ENCODE measurements around the gene TUBB2B. TPM values are rescaled to one million over a fixed set of nuclear protein-coding genes. Genes with fewer than 3 reads are reported as not detected.

TUBB2B gene
- total RNA-seq, 1 donor from 2014 or later, result 287 TPM

GRCh38 chr6:3233904-3234303, 6.5 kb upstream of the TUBB2B start:
- Histone ChIP-seq H3K4me3 (ENCODE audit: low read depth, low read length) (no peak overlapping the region), H3K27me3 (ENCODE audit: control insufficient read depth, insufficient read depth, low read length) (peaks cover 13% of the 10 kb centered on the region), H3K36me3 (ENCODE audit: control insufficient read depth, insufficient read depth, low read length) (no peaks in the 10 kb centered on the region)
- no peak for DNase-seq (ENCODE audit: low read depth)
- TF ChIP-seq, protein P1, sequence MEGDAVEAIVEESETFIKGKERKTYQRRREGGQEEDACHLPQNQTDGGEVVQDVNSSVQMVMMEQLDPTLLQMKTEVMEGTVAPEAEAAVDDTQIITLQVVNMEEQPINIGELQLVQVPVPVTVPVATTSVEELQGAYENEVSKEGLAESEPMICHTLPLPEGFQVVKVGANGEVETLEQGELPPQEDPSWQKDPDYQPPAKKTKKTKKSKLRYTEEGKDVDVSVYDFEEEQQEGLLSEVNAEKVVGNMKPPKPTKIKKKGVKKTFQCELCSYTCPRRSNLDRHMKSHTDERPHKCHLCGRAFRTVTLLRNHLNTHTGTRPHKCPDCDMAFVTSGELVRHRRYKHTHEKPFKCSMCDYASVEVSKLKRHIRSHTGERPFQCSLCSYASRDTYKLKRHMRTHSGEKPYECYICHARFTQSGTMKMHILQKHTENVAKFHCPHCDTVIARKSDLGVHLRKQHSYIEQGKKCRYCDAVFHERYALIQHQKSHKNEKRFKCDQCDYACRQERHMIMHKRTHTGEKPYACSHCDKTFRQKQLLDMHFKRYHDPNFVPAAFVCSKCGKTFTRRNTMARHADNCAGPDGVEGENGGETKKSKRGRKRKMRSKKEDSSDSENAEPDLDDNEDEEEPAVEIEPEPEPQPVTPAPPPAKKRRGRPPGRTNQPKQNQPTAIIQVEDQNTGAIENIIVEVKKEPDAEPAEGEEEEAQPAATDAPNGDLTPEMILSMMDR (IDR thresholded peaks at IDR 0.05; ENCODE audit: insufficient read depth, low read length, poor library complexity, severe bottlenecking), result no peak

GRCh38 chr6:3233321-3233720, 5.9 kb upstream of the TUBB2B start:
- DNase-seq (ENCODE audit: low read depth), result no peak
- H3K36me3 ChIP-seq (ENCODE audit: control insufficient read depth, insufficient read depth, low read length), result no peaks in the 10 kb centered on the region
- peaks cover 14% of the 10 kb centered on the region for H3K27me3 ChIP-seq (ENCODE audit: control insufficient read depth, insufficient read depth, low read length)
- TF ChIP-seq, protein P1 (IDR thresholded peaks at IDR 0.05; ENCODE audit: insufficient read depth, low read length, poor library complexity, severe bottlenecking), result no peak
- no peak overlapping the region for H3K4me3 ChIP-seq (ENCODE audit: low read depth, low read length)

GRCh38 chr6:3232017-3232945, 4.8 kb upstream of the TUBB2B start:
- TF ChIP-seq, protein P1 (IDR thresholded peaks at IDR 0.05; ENCODE audit: insufficient read depth, low read length, poor library complexity, severe bottlenecking), result no peak
- DNase-seq (ENCODE audit: low read depth), result no peak
- Histone ChIP-seq H3K27me3 (ENCODE audit: control insufficient read depth, insufficient read depth, low read length) (peaks cover 19% of the 10 kb centered on the region), H3K4me3 (ENCODE audit: low read depth, low read length) (peak overlapping the region; percentile 52), H3K36me3 (ENCODE audit: control insufficient read depth, insufficient read depth, low read length) (no peaks in the 10 kb centered on the region)

DNA sequence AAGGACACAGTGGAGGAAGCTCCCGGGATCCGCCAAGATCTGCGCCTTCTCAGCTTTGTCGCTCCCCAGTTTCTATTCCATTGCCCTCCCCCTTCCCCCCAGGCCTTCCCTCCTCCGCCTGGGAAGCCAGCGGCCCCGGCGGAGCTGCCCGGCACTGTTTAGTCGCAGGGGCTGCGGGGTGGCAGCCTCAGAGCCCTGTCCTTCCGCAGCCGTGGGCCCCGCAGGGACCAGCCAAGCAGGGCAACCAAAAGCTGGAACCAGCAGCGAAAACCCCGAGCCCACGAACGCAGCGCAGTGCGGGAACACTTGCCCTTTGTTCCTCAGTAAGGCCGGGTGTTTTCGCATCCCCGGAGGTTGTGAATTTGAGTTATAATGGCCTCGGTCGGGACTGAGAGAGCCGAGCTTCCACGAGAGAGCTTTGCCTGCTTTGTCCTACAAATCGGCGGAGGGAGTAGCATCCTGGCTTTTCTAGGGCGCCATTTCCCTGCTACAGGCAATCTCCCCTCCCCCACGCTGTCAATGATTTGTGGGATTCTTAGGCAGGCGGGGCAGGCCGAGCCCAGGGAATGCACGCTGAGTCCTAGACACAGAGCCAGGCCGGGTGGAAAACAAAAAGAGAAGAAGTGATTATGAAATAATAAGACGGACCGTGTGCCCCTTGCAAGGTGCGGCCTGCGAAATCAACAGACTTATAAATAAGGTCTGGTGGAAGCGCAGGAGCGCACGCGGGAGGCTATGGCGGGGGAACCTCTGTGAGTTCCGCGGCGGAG, 4.0 kb upstream of the TUBB2B start:
- no peaks in the 10 kb centered on the region for H3K36me3 ChIP-seq (ENCODE audit: control insufficient read depth, insufficient read depth, low read length)

DNA sequence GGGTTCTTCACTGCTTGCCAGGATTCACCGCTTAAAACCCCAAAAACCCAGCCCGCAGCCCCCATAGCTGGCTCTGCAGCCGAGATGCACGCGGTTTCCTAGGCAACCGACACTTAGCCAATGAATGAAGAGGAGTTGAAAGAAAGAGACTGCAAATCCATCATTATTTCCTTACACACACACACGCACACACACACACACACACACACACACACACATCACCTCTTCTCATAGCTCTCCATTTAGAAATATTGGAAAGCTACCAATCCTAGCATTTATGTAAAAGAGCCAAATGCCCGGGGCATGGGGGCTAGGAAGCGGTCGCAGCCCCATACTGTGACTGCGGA, 3.4 kb upstream of the TUBB2B start:
- H3K27me3 ChIP-seq (ENCODE audit: control insufficient read depth, insufficient read depth, low read length), result peaks cover 22% of the 10 kb centered on the region
- DNase-seq (ENCODE audit: low read depth), result no peak

More for the DNA sequence above, 4.0 kb upstream of the TUBB2B start:
- Histone ChIP-seq H3K4me3 (ENCODE audit: low read depth, low read length) (peak overlapping the region; percentile 52), H3K27me3 (ENCODE audit: control insufficient read depth, insufficient read depth, low read length) (peaks cover 22% of the 10 kb centered on the region)
- TF ChIP-seq, protein P1 (IDR thresholded peaks at IDR 0.05; ENCODE audit: insufficient read depth, low read length, poor library complexity, severe bottlenecking), result no peak
- peak; percentile 43 for DNase-seq (ENCODE audit: low read depth)

More for the DNA sequence above, 3.4 kb upstream of the TUBB2B start:
- H3K36me3 ChIP-seq (ENCODE audit: control insufficient read depth, insufficient read depth, low read length), result no peaks in the 10 kb centered on the region
- TF ChIP-seq, protein P1 (IDR thresholded peaks at IDR 0.05; ENCODE audit: insufficient read depth, low read length, poor library complexity, severe bottlenecking), result no peak
- peak overlapping the region; percentile 52 for H3K4me3 ChIP-seq (ENCODE audit: low read depth, low read length)

Data from kidney epithelial cell (primary cell).